ENCODE measurements around the gene ARHGAP9. TPM values are rescaled to one million over a fixed set of nuclear protein-coding genes. Genes with fewer than 3 reads are reported as not detected.

The ARHGAP9 gene
- total RNA-seq, 2 experiments from 2014 or later = 218 to 259 TPM

GRCh38 chr12:57455374-57456144 lies 24.1 kb downstream of the ARHGAP9 start:
- no peak for DNase-seq
- Mint-ChIP-seq H3K36me3 (ENCODE audit: low read depth) (no peaks in the 10 kb centered on the region), H3K27me3 (peaks cover 6% of the 10 kb centered on the region), H3K4me3 (peak overlapping the region; percentile 35), H3K27ac (peak overlapping the region; percentile 14), H3K4me1 (peaks cover 31% of the 10 kb centered on the region), H3K9me3 (no peaks in the 10 kb centered on the region)
- POLR2A ChIA-PET = interaction anchor here (0.6 kb wide), 1 partner anchor 140 kb away, joined by 11 read pairs; no protein-coding TSS in a partner anchor
- CTCF ChIA-PET = interaction anchor here (0.5 to 5.0 kb wide), 14 partner anchors 12 to 226 kb away, joined by 3 to 31 read pairs (median 4); partner anchors contain the start of genes B4GALNT1 and SHMT2

GRCh38 chr12:57454566-57455373 lies 24.9 kb downstream of the ARHGAP9 start, which contains the start of gene INHBE:
INHBE (plus strand) TSS chr12:57455307; CDS start chr12:57455537, 230 bp downstream.
- ChIA-PET CTCF (interaction anchor here (0.8 to 5.0 kb wide), 11 partner anchors 8 to 225 kb away, joined by 3 to 31 read pairs (median 10); partner anchors contain the start of genes INHBC and SHMT2), POLR2A (interaction anchor here (0.6 kb wide), 1 partner anchor 140 kb away, joined by 11 read pairs; no protein-coding TSS in a partner anchor)

GRCh38 chr12:57454213-57454565 lies 25.5 kb downstream of the ARHGAP9 start:
- DNase-seq = no peak
- Mint-ChIP-seq H3K9me3 (no peaks in the 10 kb centered on the region), H3K36me3 (ENCODE audit: low read depth) (no peaks in the 10 kb centered on the region), H3K27ac (no peak overlapping the region), H3K27me3 (no peaks in the 10 kb centered on the region), H3K4me1 (peaks cover 21% of the 10 kb centered on the region), H3K4me3 (no peak overlapping the region)
- ChIA-PET CTCF (interaction anchor here (1.1 to 5.0 kb wide), 9 partner anchors 8 to 224 kb away, joined by 3 to 31 read pairs (median 12); partner anchors contain the start of genes INHBC and SHMT2), POLR2A (no interaction called here)

More at GRCh38 chr12:57454566-57455373, 24.9 kb downstream of the ARHGAP9 start, which contains the start of gene INHBE:
- Mint-ChIP-seq H3K36me3 (ENCODE audit: low read depth) (no peaks in the 10 kb centered on the region), H3K4me1 (peaks cover 26% of the 10 kb centered on the region), H3K27me3 (peaks cover 1% of the 10 kb centered on the region), H3K9me3 (no peaks in the 10 kb centered on the region), H3K4me3 (peak within 1 kb of the TSS; percentile 35), H3K27ac (peak within 1 kb of the TSS; percentile 14)
- DNase-seq = no peak

- no peaks in the 10 kb centered on the region for H3K27me3 Mint-ChIP-seq
- no peak overlapping the region for H3K4me3 Mint-ChIP-seq
- DNase-seq = peak; percentile 59
- no peaks in the 10 kb centered on the region for H3K9me3 Mint-ChIP-seq
- H3K4me1 Mint-ChIP-seq = peaks cover 11% of the 10 kb centered on the region
- no peak overlapping the region for H3K27ac Mint-ChIP-seq
- CTCF ChIA-PET = interaction anchor here (0.6 to 5.0 kb wide), 30 partner anchors 9 to 290 kb away, joined by 3 to 31 read pairs (median 4); partner anchors contain the start of genes ARHGAP9, INHBC and SHMT2
- H3K36me3 Mint-ChIP-seq (ENCODE audit: low read depth) = no peaks in the 10 kb centered on the region
- POLR2A ChIA-PET = no interaction called here
Observed at GRCh38 chr12:57452937-57453509, 26.6 kb downstream of the ARHGAP9 start.

- no peaks in the 10 kb centered on the region for H3K36me3 Mint-ChIP-seq (ENCODE audit: low read depth)
Observed at GRCh38 chr12:57452181-57452936, 27.3 kb downstream of the ARHGAP9 start.

GRCh38 chr12:57451233-57451778 lies 28.4 kb downstream of the ARHGAP9 start:
- Mint-ChIP-seq H3K36me3 (ENCODE audit: low read depth) (no peaks in the 10 kb centered on the region), H3K4me1 (peaks cover 11% of the 10 kb centered on the region), H3K27me3 (no peaks in the 10 kb centered on the region), H3K9me3 (no peaks in the 10 kb centered on the region), H3K27ac (no peak overlapping the region), H3K4me3 (no peak overlapping the region)
- no peak for DNase-seq
- POLR2A ChIA-PET = no interaction called here
- CTCF ChIA-PET = interaction anchor here (0.9 to 3.5 kb wide), 9 partner anchors 11 to 292 kb away, joined by 3 to 27 read pairs (median 5); partner anchors contain the start of gene INHBC

More at GRCh38 chr12:57452181-57452936, 27.3 kb downstream of the ARHGAP9 start:
- Mint-ChIP-seq H3K27me3 (no peaks in the 10 kb centered on the region), H3K4me3 (no peak overlapping the region), H3K4me1 (peaks cover 11% of the 10 kb centered on the region), H3K27ac (no peak overlapping the region), H3K9me3 (no peaks in the 10 kb centered on the region)
- ChIA-PET POLR2A (no interaction called here), CTCF (interaction anchor here (0.6 to 5.0 kb wide), 31 partner anchors 9 to 328 kb away, joined by 3 to 31 read pairs (median 4); partner anchors contain the start of genes ARHGAP9, INHBC and SHMT2)
- no peak for DNase-seq

GRCh38 chr12:57450057-57450456 lies 29.6 kb downstream of the ARHGAP9 start:
- no peaks in the 10 kb centered on the region for H3K27me3 Mint-ChIP-seq
- no peaks in the 10 kb centered on the region for H3K9me3 Mint-ChIP-seq
- H3K4me1 Mint-ChIP-seq = no peaks in the 10 kb centered on the region
- no peak for DNase-seq
- CTCF ChIA-PET = interaction anchor here (0.6 to 1.3 kb wide), 6 partner anchors 9 to 235 kb away, joined by 3 to 10 read pairs (median 4); partner anchors contain the start of gene GLI1
- no peaks in the 10 kb centered on the region for H3K36me3 Mint-ChIP-seq (ENCODE audit: low read depth)
- no peak overlapping the region for H3K4me3 Mint-ChIP-seq
- POLR2A ChIA-PET = no interaction called here
- H3K27ac Mint-ChIP-seq = no peak overlapping the region

- no peak for DNase-seq
- Mint-ChIP-seq H3K9me3 (no peaks in the 10 kb centered on the region), H3K4me1 (no peaks in the 10 kb centered on the region), H3K27me3 (no peaks in the 10 kb centered on the region), H3K4me3 (no peak overlapping the region), H3K36me3 (ENCODE audit: low read depth) (no peaks in the 10 kb centered on the region), H3K27ac (no peak overlapping the region)
- ChIA-PET CTCF (interaction anchor here (0.6 kb wide), 2 partner anchors 142 to 418 kb away, joined by 3 read pairs; no protein-coding TSS in a partner anchor), POLR2A (no interaction called here)
Observed at GRCh38 chr12:57449375-57449774, 30.3 kb downstream of the ARHGAP9 start.

GRCh38 chr12:57448669-57449068 lies 31.0 kb downstream of the ARHGAP9 start:
- Mint-ChIP-seq H3K4me1 (no peaks in the 10 kb centered on the region), H3K4me3 (no peak overlapping the region), H3K36me3 (ENCODE audit: low read depth) (no peaks in the 10 kb centered on the region), H3K27me3 (no peaks in the 10 kb centered on the region), H3K9me3 (no peaks in the 10 kb centered on the region), H3K27ac (no peak overlapping the region)
- ChIA-PET POLR2A (no interaction called here), CTCF (interaction anchor here (0.7 to 3.0 kb wide), 4 partner anchors 10 to 34 kb away, joined by 3 to 12 read pairs (median 3); no protein-coding TSS in a partner anchor)
- DNase-seq = no peak

GRCh38 chr12:57446292-57446960 lies 33.2 kb downstream of the ARHGAP9 start:
- CTCF ChIA-PET = interaction anchor here (3.0 kb wide), 1 partner anchor 12 kb away, joined by 12 read pairs; no protein-coding TSS in a partner anchor
- no peaks in the 10 kb centered on the region for H3K4me1 Mint-ChIP-seq
- no peak overlapping the region for H3K4me3 Mint-ChIP-seq
- no peak overlapping the region for H3K27ac Mint-ChIP-seq
- H3K36me3 Mint-ChIP-seq (ENCODE audit: low read depth) = no peaks in the 10 kb centered on the region
- peaks cover 3% of the 10 kb centered on the region for H3K9me3 Mint-ChIP-seq
- POLR2A ChIA-PET = no interaction called here
- H3K27me3 Mint-ChIP-seq = no peaks in the 10 kb centered on the region
- no peak for DNase-seq

GRCh38 chr12:57444744-57445143 lies 34.9 kb downstream of the ARHGAP9 start:
- POLR2A ChIA-PET = no interaction called here
- Mint-ChIP-seq H3K4me1 (no peaks in the 10 kb centered on the region), H3K4me3 (no peak overlapping the region), H3K27me3 (peaks cover 7% of the 10 kb centered on the region), H3K36me3 (ENCODE audit: low read depth) (peaks cover 3% of the 10 kb centered on the region), H3K9me3 (peaks cover 7% of the 10 kb centered on the region), H3K27ac (no peak overlapping the region)
- CTCF ChIA-PET = interaction anchor here (1.7 to 4.2 kb wide), 3 partner anchors 10 to 14 kb away, joined by 3 to 31 read pairs (median 15); partner anchors contain the start of genes GLI1 and INHBE
- DNase-seq = no peak
